BE2C (cell line): ENCODE measurements around the gene SLC28A1.
"Not testable (repeated sequence)": the region's sequence is repeated elsewhere in the genome, so short reads cannot be mapped to it uniquely, and the experiment has no call there.

ENCODE experiments used
- DNase-seq: peaks from one replicate; pipeline ENCODE4 v3.0.0-alpha.2; 2020
- H3K27me3 ChIP-seq: fragments of 250-450 bp; sonication (Bioruptor Pico); 2 replicates; pipeline ENCODE4 v1.5.1; 2020; ENCODE audit warnings: mild to moderate bottlenecking
- H3K36me3 ChIP-seq: fragments of 250-450 bp; sonication (Bioruptor Pico); 2 replicates; pipeline ENCODE4 v1.5.1; 2020; ENCODE audit warnings: mild to moderate bottlenecking
- H3K4me1 ChIP-seq: fragments of 250-450 bp; sonication (Bioruptor Pico); 2 replicates; pipeline ENCODE4 v1.5.1; 2020
- H3K4me3 ChIP-seq: 2 replicates; pipeline ENCODE4 v1.5.1; 2011; ENCODE audit warnings: low read depth, low read length
- H3K9me3 ChIP-seq: fragments of 250-450 bp; sonication (Bioruptor Pico); 2 replicates; pipeline ENCODE4 v1.5.1; 2020
- CTCF ChIP-seq: IDR thresholded peaks from 2 replicates; pipeline ENCODE4 v1.5.1; 2012; ENCODE audit warnings: mild to moderate bottlenecking, low read depth, low read length

SLC28A1 gene

GRCh38 chr15:84982301-84982920, 97.9 kb downstream of the SLC28A1 start:
- H3K27me3 ChIP-seq = no peaks in the 10 kb centered on the region
- no peaks in the 10 kb centered on the region for H3K4me1 ChIP-seq
- no peak for TF ChIP-seq CTCF
- peak overlapping the region; percentile 84 for H3K4me3 ChIP-seq
- DNase-seq = peak; percentile 14
- H3K9me3 ChIP-seq = no peaks in the 10 kb centered on the region
- no peaks in the 10 kb centered on the region for H3K36me3 ChIP-seq

GRCh38 chr15:84983294-84983693, 98.8 kb downstream of the SLC28A1 start:
- peak overlapping the region; percentile 84 for H3K4me3 ChIP-seq
- DNase-seq = no peak
- H3K9me3 ChIP-seq = no peaks in the 10 kb centered on the region
- no peak for TF ChIP-seq CTCF
- no peaks in the 10 kb centered on the region for H3K36me3 ChIP-seq
- H3K27me3 ChIP-seq = no peaks in the 10 kb centered on the region
- no peaks in the 10 kb centered on the region for H3K4me1 ChIP-seq

- Histone ChIP-seq H3K4me1 (no peaks in the 10 kb centered on the region), H3K9me3 (no peaks in the 10 kb centered on the region), H3K27me3 (no peaks in the 10 kb centered on the region), H3K36me3 (no peaks in the 10 kb centered on the region), H3K4me3 (no peak overlapping the region)
- DNase-seq = no peak
- TF ChIP-seq CTCF = no peak
These were observed 99.2 kb downstream of the SLC28A1 start for GRCh38 chr15:84983711-84984110.

- no peaks in the 10 kb centered on the region for H3K4me1 ChIP-seq
- no peaks in the 10 kb centered on the region for H3K36me3 ChIP-seq
- no peak for DNase-seq
- H3K4me3 ChIP-seq = no peak overlapping the region
- H3K27me3 ChIP-seq = no peaks in the 10 kb centered on the region
- H3K9me3 ChIP-seq = no peaks in the 10 kb centered on the region
- TF ChIP-seq CTCF = no peak
These were observed 100.7 kb downstream of the SLC28A1 start for GRCh38 chr15:84985158-84985557.

- H3K4me3 ChIP-seq, H3K4me1 ChIP-seq, H3K27me3 ChIP-seq, DNase-seq, H3K9me3 ChIP-seq, H3K36me3 ChIP-seq: not testable (repeated sequence)
These were observed 102.9 kb downstream of the SLC28A1 start for GRCh38 chr15:84987351-84987750.

GRCh38 chr15:84987949-84988624, 103.6 kb downstream of the SLC28A1 start:
- no peak for TF ChIP-seq CTCF
- no peaks in the 10 kb centered on the region for H3K4me1 ChIP-seq
- H3K36me3 ChIP-seq = no peaks in the 10 kb centered on the region
- H3K9me3 ChIP-seq = no peaks in the 10 kb centered on the region
- no peak for DNase-seq
- no peaks in the 10 kb centered on the region for H3K27me3 ChIP-seq
- no peak overlapping the region for H3K4me3 ChIP-seq
